Spleen (tissue), 11 donors: Measurements from ENCODE around the gene RORB. TPM values are rescaled to one million over a fixed set of nuclear protein-coding genes. Genes with fewer than 3 reads are reported as not detected.

Experiments used
- DNase-seq: peaks from one replicate; pipeline ENCODE4 v3.0.0-alpha.2; 2020
- H3K27ac ChIP-seq, 8 donors: fragments of 200-600 bp; sonication (generic) in 7 of 8; 1 replicate in 4 of 8; 2 replicates in 4 of 8; pipeline versions ENCODE4 v1.5.0 to v1.8.0; 2016 to 2021; ENCODE audit warnings: inconsistent platforms in 4 of 8, mild to moderate bottlenecking in 4 of 8, moderate library complexity in 1 of 8
- H3K27me3 ChIP-seq, 7 donors: fragments of 200-600 bp; sonication (generic) in 6 of 7; replicated peaks in 1 of 7; 1 replicate in 4 of 7; 2 replicates in 3 of 7; pipeline versions ENCODE4 v1.5.0 to v1.8.0; 2016 to 2021; ENCODE audit warnings: inconsistent platforms in 3 of 7, mild to moderate bottlenecking in 1 of 7
- H3K36me3 ChIP-seq, 6 donors: fragments of 200-600 bp; sonication (generic) in 5 of 6; 1 replicate in 4 of 6; 2 replicates in 2 of 6; pipeline versions ENCODE4 v1.5.0 to v1.8.0; 2016 to 2021; ENCODE audit warnings: inconsistent platforms in 2 of 6
- H3K4me1 ChIP-seq, 6 donors: fragments of 200-600 bp; sonication (generic) in 5 of 6; 1 replicate in 3 of 6; 2 replicates in 3 of 6; pipeline versions ENCODE4 v1.5.0 to v1.8.0; 2016 to 2021; ENCODE audit warnings: inconsistent platforms in 3 of 6
- H3K4me3 ChIP-seq, 8 donors: fragments of 200-600 bp; sonication (generic) in 7 of 8; 1 replicate in 4 of 8; 2 replicates in 4 of 8; pipeline versions ENCODE4 v1.5.0 to v1.8.0; 2016 to 2021; ENCODE audit warnings: inconsistent platforms in 4 of 8, mild to moderate bottlenecking in 4 of 8, moderate library complexity in 2 of 8
- H3K9me3 ChIP-seq, 8 donors: fragments of 200-600 bp; sonication (generic) in 7 of 8; 1 replicate in 4 of 8; 2 replicates in 4 of 8; pipeline versions ENCODE4 v1.5.0 to v1.8.0; 2016 to 2021; ENCODE audit warnings: inconsistent platforms in 4 of 8
- POLR2A ChIP-seq, 3 donors: fragments of 450-650 bp; IDR thresholded peaks; one replicate each; pipeline ENCODE4 v1.5.1; 2017; ENCODE audit warnings: antibody characterized with exemption in 3 of 3, mild to moderate bottlenecking in 1 of 3
- POLR2AphosphoS5 ChIP-seq, 3 donors: sonication (generic); formaldehyde crosslinking; IDR thresholded peaks; one replicate each; pipeline ENCODE4 v1.5.1; 2017; ENCODE audit warnings: antibody characterized with exemption in 3 of 3
- WGBS, 5 donors: extraction: QIAGEN DNeasy Blood & Tissue Kit in 3 of 5; methylation state at CpG; one replicate each; pipeline versions ENCODE4 v1.1.5 to v1.1.7; 2013 to 2018; 5-methylcytosine and 5-hydroxymethylcytosine counted together
- intact Hi-C: fragments of 100-400 bp; cut with DNase I; formaldehyde crosslinking; loops from one replicate; pipeline ENCODE4 v1.15.0; 2023; ENCODE audit warnings: low total_unique reads
- polyA plus RNA-seq, 3 donors: library from polyadenylated mRNA; stranded (reverse); fragments of 200-250 nt; gene quantifications; one replicate each; pipeline ENCODE4 v1.2.1, GENCODE V29; 2013
- total RNA-seq, 7 donors: library from RNA; depleted of rRNA in 3 of 7; stranded (reverse); fragments of >200 nt in 3 of 7; fragmentation: NEBNext Ultra II Directional in 4 of 7; extraction: Animal tissue kit (Norgen Biotek cat#: 25700) in 4 of 7; gene quantifications; one replicate each; pipeline versions ENCODE4 v1.1.0 to v1.2.1, GENCODE V29; 2016 to 2021
- TF ChIP-seq, protein P1 (sequence below), 11 experiments: fragments of 200-600 bp in 7 of 11; fragments of 450-650 bp in 4 of 11; sonication (generic) in 4 of 11; IDR thresholded peaks in 8 of 11; conservative IDR thresholded peaks in 3 of 11; 1 replicate in 7 of 11; 2 replicates in 4 of 11; pipeline versions ENCODE4 v1.4.0 to v1.8.0; 2016 to 2021; ENCODE audit warnings: antibody characterized with exemption in 11 of 11, inconsistent platforms in 4 of 11, mild to moderate bottlenecking in 1 of 11
- donor health status: healthy with polysubstance abuse.
- donor health status: DM: no; HTN: no; CAD: no; lungs with moderate emphysema.
- donor health status: DM: no; HTN: no; CAD: no.
- donor health status: Bipolar disorder and iron deficiency.
- donor health status: healthy.
- donor health status: DM: no; HTN: no; CAD: no.
- donor health status: DM: yes; HTN: yes; CAD: no.

RORB gene
- total and polyA plus RNA-seq, 10 donors = 0.02 to 0.18 (median 0.09) TPM; not detected in 2

- no peaks in the 10 kb centered on the region for H3K27me3 ChIP-seq
- no peak overlapping the region for H3K27ac ChIP-seq
- H3K36me3 ChIP-seq = no peaks in the 10 kb centered on the region
- no peaks in the 10 kb centered on the region for H3K9me3 ChIP-seq
- intact Hi-C loops = no loop called here
- 64 to 80% (median 72%) methylated on average over 2 of the region's 2 CpGs for WGBS, 5 donors
- H3K4me1 ChIP-seq = no peaks in the 10 kb centered on the region
- no peak for TF ChIP-seq POLR2AphosphoS5 (IDR thresholded peaks at IDR 0.05)
- TF ChIP-seq, protein P1, sequence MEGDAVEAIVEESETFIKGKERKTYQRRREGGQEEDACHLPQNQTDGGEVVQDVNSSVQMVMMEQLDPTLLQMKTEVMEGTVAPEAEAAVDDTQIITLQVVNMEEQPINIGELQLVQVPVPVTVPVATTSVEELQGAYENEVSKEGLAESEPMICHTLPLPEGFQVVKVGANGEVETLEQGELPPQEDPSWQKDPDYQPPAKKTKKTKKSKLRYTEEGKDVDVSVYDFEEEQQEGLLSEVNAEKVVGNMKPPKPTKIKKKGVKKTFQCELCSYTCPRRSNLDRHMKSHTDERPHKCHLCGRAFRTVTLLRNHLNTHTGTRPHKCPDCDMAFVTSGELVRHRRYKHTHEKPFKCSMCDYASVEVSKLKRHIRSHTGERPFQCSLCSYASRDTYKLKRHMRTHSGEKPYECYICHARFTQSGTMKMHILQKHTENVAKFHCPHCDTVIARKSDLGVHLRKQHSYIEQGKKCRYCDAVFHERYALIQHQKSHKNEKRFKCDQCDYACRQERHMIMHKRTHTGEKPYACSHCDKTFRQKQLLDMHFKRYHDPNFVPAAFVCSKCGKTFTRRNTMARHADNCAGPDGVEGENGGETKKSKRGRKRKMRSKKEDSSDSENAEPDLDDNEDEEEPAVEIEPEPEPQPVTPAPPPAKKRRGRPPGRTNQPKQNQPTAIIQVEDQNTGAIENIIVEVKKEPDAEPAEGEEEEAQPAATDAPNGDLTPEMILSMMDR (IDR thresholded peaks at IDR 0.05 in 8 of 11, conservative IDR thresholded peaks at IDR 0.05 in 3 of 11) = no peak
- no peak for TF ChIP-seq POLR2A (IDR thresholded peaks at IDR 0.05)
- no peak overlapping the region for H3K4me3 ChIP-seq
- no peak for DNase-seq
Observed at GRCh38 chr9:74672237-74672636, 175.1 kb downstream of the RORB start.

DNA sequence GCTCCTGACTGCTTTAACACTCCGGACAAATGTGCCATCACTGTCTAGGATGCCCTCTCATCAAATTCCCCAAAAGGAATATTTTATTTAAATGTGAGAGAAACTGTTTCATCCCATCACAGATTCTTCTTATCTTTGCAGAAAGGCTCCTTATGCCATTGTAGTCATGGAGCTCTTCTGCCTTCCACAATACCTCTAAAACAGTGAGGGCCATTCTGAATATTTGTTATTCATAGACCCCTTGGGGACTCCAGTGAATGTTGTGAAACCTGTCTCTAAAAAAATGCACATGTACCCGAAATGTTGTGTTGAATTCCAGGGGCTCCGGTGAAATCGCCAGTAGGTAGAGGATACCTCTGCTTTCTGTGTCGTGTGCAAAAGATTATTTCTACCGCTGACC is 176.9 kb downstream of the RORB start:
- Histone ChIP-seq H3K9me3 (no peaks in the 10 kb centered on the region), H3K4me1 (no peaks in the 10 kb centered on the region), H3K4me3 (no peak overlapping the region), H3K27me3 (no peaks in the 10 kb centered on the region), H3K36me3 (no peaks in the 10 kb centered on the region), H3K27ac (no peak overlapping the region)
- no peak for TF ChIP-seq POLR2AphosphoS5 (IDR thresholded peaks at IDR 0.05)
- TF ChIP-seq, protein P1 (IDR thresholded peaks at IDR 0.05 in 8 of 11, conservative IDR thresholded peaks at IDR 0.05 in 3 of 11) = no peak
- no peak for TF ChIP-seq POLR2A (IDR thresholded peaks at IDR 0.05)
- no peak for DNase-seq
- intact Hi-C loops = no loop called here
- 76 to 88% (median 85%) methylated on average over 6 of the region's 6 CpGs for WGBS, 5 donors

- WGBS, 5 donors = 11 to 26% (median 18%) methylated on average over 3 of the region's 3 CpGs
- intact Hi-C loops = no loop called here
- H3K27me3 ChIP-seq = no peaks in the 10 kb centered on the region
- H3K27ac ChIP-seq = no peak overlapping the region
- no peak overlapping the region for H3K4me3 ChIP-seq
- no peaks in the 10 kb centered on the region for H3K4me1 ChIP-seq
- H3K36me3 ChIP-seq = no peaks in the 10 kb centered on the region
- no peaks in the 10 kb centered on the region for H3K9me3 ChIP-seq
- DNase-seq = no peak
- TF ChIP-seq, protein P1 (IDR thresholded peaks at IDR 0.05 in 8 of 11, conservative IDR thresholded peaks at IDR 0.05 in 3 of 11) = no peak
- TF ChIP-seq POLR2A (IDR thresholded peaks at IDR 0.05) = no peak
- no peak for TF ChIP-seq POLR2AphosphoS5 (IDR thresholded peaks at IDR 0.05)
Observed at GRCh38 chr9:74681906-74682305, 184.8 kb downstream of the RORB start.

GRCh38 chr9:74683322-74683721 is 186.2 kb downstream of the RORB start:
- Histone ChIP-seq H3K27ac (no peak overlapping the region), H3K36me3 (no peaks in the 10 kb centered on the region), H3K4me1 (no peaks in the 10 kb centered on the region), H3K9me3 (no peaks in the 10 kb centered on the region), H3K4me3 (no peak overlapping the region), H3K27me3 (no peaks in the 10 kb centered on the region)
- 84 to 95% (median 85%) methylated on average over 4 of the region's 4 CpGs for WGBS, 5 donors
- TF ChIP-seq POLR2AphosphoS5 (IDR thresholded peaks at IDR 0.05) (no peak), POLR2A (IDR thresholded peaks at IDR 0.05) (no peak)
- TF ChIP-seq, protein P1 (IDR thresholded peaks at IDR 0.05 in 8 of 11, conservative IDR thresholded peaks at IDR 0.05 in 3 of 11) = no peak
- no peak for DNase-seq
- intact Hi-C loops = no loop called here
